ENCODE measurements around the gene RAB25.
A peak's percentile ranks its signal among the peaks of the same experiment; 100 is the strongest.
"Not testable (repeated sequence)": the region's sequence is repeated elsewhere in the genome, so short reads cannot be mapped to it uniquely, and the experiment has no call there.

The RAB25 gene

GRCh38 chr1:156060937-156061636 is at the start of gene RAB25:
Gene RAB25 (plus strand): TSS chr1:156061160. CDS start chr1:156061401, 241 bp downstream.
- no peak for DNase-seq (ENCODE audit: low spot score)

GRCh38 chr1:156012051-156012817 is 48.7 kb upstream of the RAB25 start:
- DNase-seq (ENCODE audit: low spot score) = no peak

- DNase-seq (ENCODE audit: low spot score) = no peak
Measured at GRCh38 chr1:156014829-156015228, 46.1 kb upstream of the RAB25 start.

- no peak for DNase-seq (ENCODE audit: low spot score)
Measured at GRCh38 chr1:156019946-156020292, 41.0 kb upstream of the RAB25 start.

GRCh38 chr1:156020293-156021092 is 40.5 kb upstream of the RAB25 start, which contains the start of gene SSR2:
Gene SSR2 (minus strand): TSS chr1:156020951. CDS start chr1:156020167, 784 bp downstream.
- peak; percentile 90 for DNase-seq (ENCODE audit: low spot score)

GRCh38 chr1:156021093-156021428 is 39.9 kb upstream of the RAB25 start:
- no peak for DNase-seq (ENCODE audit: low spot score)

- no peak for DNase-seq (ENCODE audit: low spot score)
Measured at GRCh38 chr1:156021954-156022353, 39.0 kb upstream of the RAB25 start.

- DNase-seq (ENCODE audit: low spot score) = no peak
Measured at GRCh38 chr1:156024801-156025200, 36.2 kb upstream of the RAB25 start.

- no peak for DNase-seq (ENCODE audit: low spot score)
Measured at GRCh38 chr1:156025876-156026275, 35.1 kb upstream of the RAB25 start.

GRCh38 chr1:156026588-156026987 is 34.4 kb upstream of the RAB25 start:
- DNase-seq (ENCODE audit: low spot score) = no peak

- no peak for DNase-seq (ENCODE audit: low spot score)
Measured at GRCh38 chr1:156033011-156033410, 27.9 kb upstream of the RAB25 start.

- not testable (repeated sequence) for DNase-seq (ENCODE audit: low spot score)
Measured at GRCh38 chr1:156034991-156035390, 26.0 kb upstream of the RAB25 start.

GRCh38 chr1:156042828-156043227 is 18.1 kb upstream of the RAB25 start:
- no peak for DNase-seq (ENCODE audit: low spot score)

GRCh38 chr1:156045076-156045475 is 15.9 kb upstream of the RAB25 start:
- no peak for DNase-seq (ENCODE audit: low spot score)

GRCh38 chr1:156048663-156049258 is 12.2 kb upstream of the RAB25 start:
- DNase-seq (ENCODE audit: low spot score) = no peak

GRCh38 chr1:156050376-156050775 is 10.6 kb upstream of the RAB25 start:
- DNase-seq (ENCODE audit: low spot score) = no peak

- DNase-seq (ENCODE audit: low spot score) = no peak
Measured at GRCh38 chr1:156051011-156051725, 9.8 kb upstream of the RAB25 start.

GRCh38 chr1:156052862-156053767 is 7.8 kb upstream of the RAB25 start:
- peak; percentile 87 for DNase-seq (ENCODE audit: low spot score)

- peak; percentile 95 for DNase-seq (ENCODE audit: low spot score)
Measured at GRCh38 chr1:156053768-156054499, 7.0 kb upstream of the RAB25 start, which contains the start of gene UBQLN4. Gene UBQLN4 (minus strand): TSS chr1:156053798. CDS start chr1:156053701, 97 bp downstream.
